ENCODE measurements around the gene PTER.

DNA sequence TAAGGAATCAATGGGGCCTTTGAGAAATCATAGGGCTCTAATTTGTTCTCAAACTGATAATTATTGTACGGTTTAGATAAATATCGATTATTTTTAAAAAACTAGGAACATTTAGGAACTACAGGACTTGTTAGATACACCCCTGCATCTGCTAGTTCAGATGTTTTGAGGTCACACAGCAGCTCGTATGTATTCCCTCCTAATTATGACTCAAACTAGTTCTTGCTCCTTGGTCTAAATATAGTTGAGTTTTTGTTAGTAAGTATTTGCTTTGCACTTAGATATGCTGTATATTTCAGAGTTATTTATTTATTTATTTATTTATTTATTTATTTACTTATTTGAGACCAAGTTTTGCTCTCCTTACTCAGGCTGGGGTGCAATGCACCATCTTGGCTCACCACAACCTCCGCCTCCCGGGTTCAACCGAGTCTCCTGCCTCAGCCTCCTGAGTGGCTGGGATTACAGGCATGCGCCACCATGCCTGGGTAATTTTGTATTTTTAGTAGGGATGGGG, 22.7 kb downstream of the PTER start:
- TF ChIP-seq CTCF (conservative IDR thresholded peaks at IDR 0.05; ENCODE audit: low read depth, low read length) (no peak), EZH2 (IDR thresholded peaks at IDR 0.05; ENCODE audit: low read length, unreplicated experiment) (no peak), EZH2phosphoT487 (IDR thresholded peaks at IDR 0.05; ENCODE audit: borderline replicate concordance, low read length) (no peak)
